ENCODE results near the gene TBX4. TPM values are rescaled to one million over a fixed set of nuclear protein-coding genes. Genes with fewer than 3 reads are reported as not detected.

Gene TBX4
- total RNA-seq, 1 donor from 2014 or later, result not detected

GRCh38 chr17:61477204-61477834 lies 25.1 kb downstream of the TBX4 start:
- TF ChIP-seq, protein P1, sequence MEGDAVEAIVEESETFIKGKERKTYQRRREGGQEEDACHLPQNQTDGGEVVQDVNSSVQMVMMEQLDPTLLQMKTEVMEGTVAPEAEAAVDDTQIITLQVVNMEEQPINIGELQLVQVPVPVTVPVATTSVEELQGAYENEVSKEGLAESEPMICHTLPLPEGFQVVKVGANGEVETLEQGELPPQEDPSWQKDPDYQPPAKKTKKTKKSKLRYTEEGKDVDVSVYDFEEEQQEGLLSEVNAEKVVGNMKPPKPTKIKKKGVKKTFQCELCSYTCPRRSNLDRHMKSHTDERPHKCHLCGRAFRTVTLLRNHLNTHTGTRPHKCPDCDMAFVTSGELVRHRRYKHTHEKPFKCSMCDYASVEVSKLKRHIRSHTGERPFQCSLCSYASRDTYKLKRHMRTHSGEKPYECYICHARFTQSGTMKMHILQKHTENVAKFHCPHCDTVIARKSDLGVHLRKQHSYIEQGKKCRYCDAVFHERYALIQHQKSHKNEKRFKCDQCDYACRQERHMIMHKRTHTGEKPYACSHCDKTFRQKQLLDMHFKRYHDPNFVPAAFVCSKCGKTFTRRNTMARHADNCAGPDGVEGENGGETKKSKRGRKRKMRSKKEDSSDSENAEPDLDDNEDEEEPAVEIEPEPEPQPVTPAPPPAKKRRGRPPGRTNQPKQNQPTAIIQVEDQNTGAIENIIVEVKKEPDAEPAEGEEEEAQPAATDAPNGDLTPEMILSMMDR (IDR thresholded peaks at IDR 0.05), result no peak
- Mint-ChIP-seq H3K27me3 (ENCODE audit: low read depth) (peaks cover 13% of the 10 kb centered on the region), H3K4me1 (ENCODE audit: low read depth) (peaks cover 9% of the 10 kb centered on the region), H3K9me3 (ENCODE audit: low read depth) (no peaks in the 10 kb centered on the region), H3K4me3 (ENCODE audit: unreplicated experiment) (no peak overlapping the region), H3K36me3 (ENCODE audit: low read depth) (no peaks in the 10 kb centered on the region), H3K27ac (ENCODE audit: unreplicated experiment) (no peak overlapping the region)
- peak; percentile 64 for DNase-seq (ENCODE audit: low spot score)

GRCh38 chr17:61478026-61478789 lies 26.0 kb downstream of the TBX4 start:
- no peak overlapping the region for H3K27ac Mint-ChIP-seq (ENCODE audit: unreplicated experiment)
- peak; percentile 58 for DNase-seq (ENCODE audit: low spot score)
- no peaks in the 10 kb centered on the region for H3K36me3 Mint-ChIP-seq (ENCODE audit: low read depth)
- TF ChIP-seq, protein P1 (IDR thresholded peaks at IDR 0.05), result no peak
- H3K4me3 Mint-ChIP-seq (ENCODE audit: unreplicated experiment), result no peak overlapping the region
- peaks cover 9% of the 10 kb centered on the region for H3K4me1 Mint-ChIP-seq (ENCODE audit: low read depth)
- H3K9me3 Mint-ChIP-seq (ENCODE audit: low read depth), result no peaks in the 10 kb centered on the region
- H3K27me3 Mint-ChIP-seq (ENCODE audit: low read depth), result peaks cover 13% of the 10 kb centered on the region

DNA sequence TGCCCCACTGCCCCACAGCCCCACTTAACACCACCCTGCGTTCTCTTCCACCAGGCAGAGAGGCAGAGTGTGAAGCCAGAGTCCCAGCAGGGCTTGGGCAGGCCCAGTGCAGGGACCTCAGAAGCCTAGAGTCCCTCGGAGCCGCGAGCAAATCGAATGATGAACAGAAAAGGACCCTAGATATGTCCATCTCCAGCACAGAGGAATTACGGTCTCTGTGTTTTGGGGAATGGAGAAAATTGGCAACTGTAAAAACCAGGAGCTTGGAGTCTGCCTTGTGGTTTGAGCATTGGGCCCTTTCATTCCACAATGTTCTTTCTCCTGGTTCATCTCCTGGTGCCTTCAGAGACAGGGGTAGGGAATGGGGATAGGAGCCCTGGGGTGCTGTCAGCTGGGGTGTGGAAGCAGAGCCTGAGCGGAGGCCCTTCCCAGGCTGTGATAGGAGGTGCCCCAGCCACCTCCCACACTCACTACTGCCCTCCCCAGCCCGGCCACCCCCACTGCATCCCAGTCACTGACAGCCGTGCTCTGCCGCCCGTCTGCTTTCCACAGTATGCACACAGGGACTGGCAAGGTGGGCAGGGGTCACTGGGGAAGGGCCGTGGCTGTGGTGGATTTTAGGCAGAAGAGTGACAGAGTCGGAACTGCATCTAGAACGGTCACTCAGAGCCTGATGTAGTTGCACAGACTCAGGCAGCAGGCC lies 26.7 kb downstream of the TBX4 start:
- no peak overlapping the region for H3K27ac Mint-ChIP-seq (ENCODE audit: unreplicated experiment)

GRCh38 chr17:61479493-61480413 lies 27.5 kb downstream of the TBX4 start:
- TF ChIP-seq, protein P1 (IDR thresholded peaks at IDR 0.05), result no peak
- DNase-seq (ENCODE audit: low spot score), result no peak
- Mint-ChIP-seq H3K9me3 (ENCODE audit: low read depth) (no peaks in the 10 kb centered on the region), H3K36me3 (ENCODE audit: low read depth) (no peaks in the 10 kb centered on the region), H3K4me1 (ENCODE audit: low read depth) (peaks cover 9% of the 10 kb centered on the region), H3K27ac (ENCODE audit: unreplicated experiment) (no peak overlapping the region), H3K4me3 (ENCODE audit: unreplicated experiment) (no peak overlapping the region), H3K27me3 (ENCODE audit: low read depth) (peaks cover 13% of the 10 kb centered on the region)

More for the DNA sequence above, 26.7 kb downstream of the TBX4 start:
- H3K36me3 Mint-ChIP-seq (ENCODE audit: low read depth), result no peaks in the 10 kb centered on the region
- peaks cover 9% of the 10 kb centered on the region for H3K4me1 Mint-ChIP-seq (ENCODE audit: low read depth)
- no peak for DNase-seq (ENCODE audit: low spot score)
- H3K4me3 Mint-ChIP-seq (ENCODE audit: unreplicated experiment), result no peak overlapping the region
- TF ChIP-seq, protein P1 (IDR thresholded peaks at IDR 0.05), result no peak
- peaks cover 13% of the 10 kb centered on the region for H3K27me3 Mint-ChIP-seq (ENCODE audit: low read depth)
- no peaks in the 10 kb centered on the region for H3K9me3 Mint-ChIP-seq (ENCODE audit: low read depth)

All from chondrocyte (in vitro differentiated cells).